ENCODE results near the gene MACROD2.

MACROD2 gene

GRCh38 chr20:15619341-15619740 is 1624.0 kb downstream of the MACROD2 start:
- in situ Hi-C loops (cut with HindIII; ENCODE audit: low pct_ligation_motif_present, low pct_unique_long_range_greater_than_20kb, low sequenced_read_pairs), result no loop called here
- DNase-seq, result no peak

DNA sequence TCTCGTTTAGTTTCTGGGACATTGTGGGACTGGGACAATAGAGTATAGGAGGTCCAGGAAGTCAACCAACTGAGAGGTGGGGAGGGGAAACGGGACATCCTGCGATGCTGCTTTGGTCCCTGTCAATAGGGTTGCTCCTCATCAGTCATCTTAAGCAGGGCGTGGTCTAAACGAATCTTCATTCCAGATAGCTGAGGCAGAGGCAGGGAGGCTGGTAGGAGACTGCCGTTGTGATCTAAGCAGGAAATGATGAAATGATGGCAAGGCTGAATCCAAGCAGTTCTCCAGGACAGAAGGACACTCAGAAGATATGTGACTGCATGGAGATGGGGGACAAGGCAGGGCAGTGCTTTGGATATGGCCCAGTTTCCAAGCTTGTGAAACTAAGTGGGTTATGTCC is 1624.5 kb downstream of the MACROD2 start:
- in situ Hi-C loops (cut with HindIII; ENCODE audit: low pct_ligation_motif_present, low pct_unique_long_range_greater_than_20kb, low sequenced_read_pairs), result no loop called here
- DNase-seq, result no peak

- in situ Hi-C loops (cut with HindIII; ENCODE audit: low pct_ligation_motif_present, low pct_unique_long_range_greater_than_20kb, low sequenced_read_pairs), result no loop called here
- no peak for DNase-seq
Measured at GRCh38 chr20:15622368-15622767, 1627.1 kb downstream of the MACROD2 start.

DNA sequence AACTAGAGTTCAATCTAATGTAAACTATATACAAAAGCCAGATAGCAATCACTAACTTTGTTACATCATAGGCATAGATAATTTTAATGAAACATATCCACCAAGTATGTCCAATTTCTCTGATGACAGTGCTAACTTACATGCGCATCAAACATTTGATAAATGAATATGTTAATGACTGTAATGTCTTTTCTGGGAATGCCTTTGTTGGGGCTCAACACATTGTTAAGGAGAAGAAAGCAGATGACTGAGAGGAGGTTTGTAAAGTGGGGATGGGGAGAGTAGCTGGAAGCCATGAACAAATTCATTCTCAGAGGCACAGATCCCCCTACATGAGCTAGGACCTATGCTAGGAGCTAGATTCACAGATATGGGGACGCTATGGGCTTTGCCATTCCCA is 1627.9 kb downstream of the MACROD2 start:
- DNase-seq, result no peak
- in situ Hi-C loops (cut with HindIII; ENCODE audit: low pct_ligation_motif_present, low pct_unique_long_range_greater_than_20kb, low sequenced_read_pairs), result no loop called here

GRCh38 chr20:15625981-15626380 is 1630.7 kb downstream of the MACROD2 start:
- in situ Hi-C loops (cut with HindIII; ENCODE audit: low pct_ligation_motif_present, low pct_unique_long_range_greater_than_20kb, low sequenced_read_pairs), result no loop called here
- no peak for DNase-seq

GRCh38 chr20:15627089-15627488 is 1631.8 kb downstream of the MACROD2 start:
- in situ Hi-C loops (cut with HindIII; ENCODE audit: low pct_ligation_motif_present, low pct_unique_long_range_greater_than_20kb, low sequenced_read_pairs), result no loop called here
- DNase-seq, result no peak

- in situ Hi-C loops (cut with HindIII; ENCODE audit: low pct_ligation_motif_present, low pct_unique_long_range_greater_than_20kb, low sequenced_read_pairs), result no loop called here
Measured at GRCh38 chr20:15627501-15627903, 1632.2 kb downstream of the MACROD2 start.

DNA sequence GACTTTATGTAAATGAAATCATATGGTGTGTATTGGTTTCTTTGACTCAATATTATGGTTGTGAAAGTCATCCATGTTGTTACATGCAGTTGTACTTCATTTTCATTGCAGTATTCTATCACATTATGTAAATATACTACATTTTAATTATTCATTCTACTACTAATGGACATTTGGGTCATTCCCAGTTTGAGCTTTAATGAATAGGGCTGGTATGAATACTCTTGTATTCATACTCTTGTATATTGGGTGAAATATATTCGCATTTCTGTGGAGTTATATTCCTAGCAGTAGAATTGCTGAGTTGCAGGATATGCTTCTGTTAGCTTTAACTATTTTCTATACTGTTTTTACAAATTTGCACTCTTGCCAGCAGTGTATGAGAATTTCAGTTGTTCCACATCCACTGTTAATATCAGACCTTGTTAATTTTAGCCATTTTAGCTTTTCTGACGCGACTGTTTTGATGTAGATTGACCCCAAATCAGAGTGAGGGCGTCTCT is 1633.6 kb downstream of the MACROD2 start:
- in situ Hi-C loops (cut with HindIII; ENCODE audit: low pct_ligation_motif_present, low pct_unique_long_range_greater_than_20kb, low sequenced_read_pairs), result no loop called here

More at GRCh38 chr20:15627501-15627903, 1632.2 kb downstream of the MACROD2 start:
- no peak for DNase-seq

DNA sequence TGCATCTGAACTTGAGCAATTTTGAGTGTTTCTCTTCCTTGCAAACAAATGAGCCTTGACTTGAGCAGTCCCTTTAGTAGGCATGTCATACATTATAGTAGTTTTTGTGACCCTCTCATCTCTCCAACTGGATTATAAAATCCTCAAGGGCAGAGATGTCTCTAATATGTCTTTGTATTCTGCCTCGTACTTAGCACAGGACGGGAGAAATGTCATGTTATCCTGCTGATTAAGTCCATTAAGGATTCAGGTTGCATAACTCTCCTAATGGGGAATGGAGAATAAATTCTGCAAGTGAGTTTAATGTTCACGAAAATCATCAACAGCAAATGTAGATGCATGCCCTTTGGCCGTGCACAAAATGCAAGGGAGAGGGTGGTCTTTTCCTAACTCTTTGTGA is 1635.0 kb downstream of the MACROD2 start:
- in situ Hi-C loops (cut with HindIII; ENCODE audit: low pct_ligation_motif_present, low pct_unique_long_range_greater_than_20kb, low sequenced_read_pairs), result no loop called here
- no peak for DNase-seq

More for the DNA sequence above, 1633.6 kb downstream of the MACROD2 start:
- no peak for DNase-seq

DNA sequence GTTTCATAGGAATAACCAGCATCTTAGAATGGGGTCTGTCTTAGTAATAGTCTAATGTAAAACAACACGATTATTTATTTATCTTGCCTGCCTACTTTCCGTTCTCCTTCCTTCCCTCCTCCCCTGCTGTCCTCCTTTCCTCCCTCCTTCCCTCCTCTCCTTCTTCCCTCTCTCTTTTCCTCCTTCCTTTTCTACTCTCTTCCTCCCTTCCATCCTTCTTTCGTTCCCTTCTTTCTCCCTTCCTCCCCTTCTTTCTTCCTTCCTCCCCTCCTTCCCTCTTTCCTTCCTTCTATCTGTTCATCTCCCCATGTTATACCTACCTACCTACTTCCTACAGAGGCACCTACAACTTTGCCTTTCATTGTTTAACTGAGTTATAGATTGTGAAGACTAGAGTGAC is 1637.4 kb downstream of the MACROD2 start:
- DNase-seq, result no peak
- in situ Hi-C loops (cut with HindIII; ENCODE audit: low pct_ligation_motif_present, low pct_unique_long_range_greater_than_20kb, low sequenced_read_pairs), result no loop called here

- in situ Hi-C loops (cut with HindIII; ENCODE audit: low pct_ligation_motif_present, low pct_unique_long_range_greater_than_20kb, low sequenced_read_pairs), result no loop called here
- DNase-seq, result no peak
Measured at GRCh38 chr20:15634102-15634501, 1638.8 kb downstream of the MACROD2 start.

GRCh38 chr20:15637546-15637945 is 1642.2 kb downstream of the MACROD2 start:
- DNase-seq, result no peak
- in situ Hi-C loops (cut with HindIII; ENCODE audit: low pct_ligation_motif_present, low pct_unique_long_range_greater_than_20kb, low sequenced_read_pairs), result no loop called here

DNA sequence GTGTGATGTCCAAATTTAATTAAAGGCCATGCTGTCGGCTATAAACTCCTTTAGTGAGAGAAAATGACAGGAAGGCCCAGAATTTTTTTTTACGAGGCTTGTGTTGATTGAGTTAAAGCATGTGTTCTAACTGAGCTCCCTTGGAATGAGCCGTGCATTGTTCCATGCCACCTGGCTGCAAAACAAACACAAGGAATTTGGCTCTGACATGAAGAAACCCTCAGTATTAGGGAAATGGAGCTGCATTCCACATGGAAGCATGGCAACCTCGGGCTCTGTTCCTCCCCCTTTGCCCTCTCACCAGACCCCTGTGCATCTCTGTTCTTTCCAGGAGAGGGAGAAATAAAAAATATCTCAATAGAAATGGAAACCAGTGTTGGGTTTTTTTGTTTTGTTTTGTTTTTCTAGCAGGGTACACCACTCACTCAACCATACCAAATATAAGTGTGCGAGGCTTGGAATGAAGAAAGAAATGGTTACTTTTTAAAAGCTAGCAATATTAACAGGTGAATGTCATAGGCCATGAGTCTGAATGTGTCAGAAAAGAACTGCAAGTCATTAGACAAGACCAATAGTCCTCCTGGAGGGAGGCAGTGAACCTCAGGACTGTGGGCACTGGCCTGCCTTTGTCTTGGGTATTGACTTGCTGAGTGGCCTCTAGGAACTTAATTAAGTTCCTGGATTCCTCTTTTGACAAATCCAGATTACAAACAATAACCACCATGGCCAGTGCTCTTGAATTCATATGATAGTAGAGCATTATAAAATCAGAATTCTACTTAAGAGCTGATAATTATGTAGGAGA is 1642.8 kb downstream of the MACROD2 start:
- in situ Hi-C loops (cut with HindIII; ENCODE audit: low pct_ligation_motif_present, low pct_unique_long_range_greater_than_20kb, low sequenced_read_pairs), result no loop called here
- DNase-seq, result no peak

DNA sequence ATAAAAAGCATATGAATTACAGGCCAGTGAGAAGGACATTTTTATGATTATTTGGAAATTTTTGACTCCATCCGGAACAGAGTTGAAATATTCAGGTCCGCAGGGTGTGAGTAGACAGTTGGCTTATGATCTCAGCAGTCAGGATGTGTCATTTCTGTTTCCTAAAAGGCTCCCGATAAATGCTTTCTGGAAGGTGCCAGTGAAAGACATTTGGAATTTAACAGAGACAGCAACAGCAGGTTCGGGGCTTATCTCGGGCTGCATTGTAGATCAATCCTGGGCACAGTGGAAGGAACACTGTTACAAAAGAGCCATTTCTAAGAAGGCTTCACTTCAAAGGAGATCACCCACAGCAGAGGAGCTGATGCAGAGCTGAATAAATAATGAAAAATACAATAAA is 1643.5 kb downstream of the MACROD2 start:
- in situ Hi-C loops (cut with HindIII; ENCODE audit: low pct_ligation_motif_present, low pct_unique_long_range_greater_than_20kb, low sequenced_read_pairs), result no loop called here
- no peak for DNase-seq

DNA sequence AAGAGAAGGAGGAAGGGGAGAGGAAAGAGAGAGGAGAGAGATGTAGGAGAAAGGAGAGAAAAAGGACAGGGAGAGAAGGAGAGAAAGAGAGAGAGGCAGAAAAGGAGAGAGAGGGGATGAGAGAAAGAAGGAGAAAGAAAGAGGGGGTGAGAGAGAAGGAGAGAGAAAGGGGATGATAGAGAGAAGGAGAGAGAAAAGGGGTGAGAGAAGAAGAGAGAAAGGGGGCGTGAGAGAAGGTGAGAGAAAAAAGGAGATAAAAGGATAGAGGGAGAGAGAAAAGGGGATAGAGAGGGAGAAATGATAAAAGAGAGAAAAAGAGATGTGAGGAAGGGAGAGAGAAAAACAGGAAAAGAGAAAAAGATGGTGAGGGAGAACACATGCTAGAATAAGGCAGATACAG is 1644.5 kb downstream of the MACROD2 start:
- in situ Hi-C loops (cut with HindIII; ENCODE audit: low pct_ligation_motif_present, low pct_unique_long_range_greater_than_20kb, low sequenced_read_pairs), result no loop called here
- no peak for DNase-seq

DNA sequence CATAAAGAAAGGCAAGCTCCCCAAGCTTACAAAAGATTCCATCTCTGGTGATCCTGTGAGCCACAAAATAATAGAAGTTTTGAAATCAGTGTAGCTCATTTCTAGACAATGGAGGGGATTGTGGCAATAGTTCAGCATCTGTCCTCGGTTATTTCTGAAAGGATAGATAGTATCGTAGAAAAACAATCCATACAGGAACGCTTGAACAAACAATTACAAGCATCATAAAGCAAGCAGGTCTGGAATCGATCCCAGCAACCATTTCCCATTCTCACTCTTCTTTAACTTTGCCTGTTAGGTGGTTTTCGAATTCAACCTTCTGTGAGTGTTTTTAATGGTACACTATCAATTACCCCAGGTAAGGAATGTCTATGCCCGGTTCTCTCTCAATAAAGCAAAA is 1646.8 kb downstream of the MACROD2 start:
- in situ Hi-C loops (cut with HindIII; ENCODE audit: low pct_ligation_motif_present, low pct_unique_long_range_greater_than_20kb, low sequenced_read_pairs), result no loop called here
- DNase-seq, result no peak

DNA sequence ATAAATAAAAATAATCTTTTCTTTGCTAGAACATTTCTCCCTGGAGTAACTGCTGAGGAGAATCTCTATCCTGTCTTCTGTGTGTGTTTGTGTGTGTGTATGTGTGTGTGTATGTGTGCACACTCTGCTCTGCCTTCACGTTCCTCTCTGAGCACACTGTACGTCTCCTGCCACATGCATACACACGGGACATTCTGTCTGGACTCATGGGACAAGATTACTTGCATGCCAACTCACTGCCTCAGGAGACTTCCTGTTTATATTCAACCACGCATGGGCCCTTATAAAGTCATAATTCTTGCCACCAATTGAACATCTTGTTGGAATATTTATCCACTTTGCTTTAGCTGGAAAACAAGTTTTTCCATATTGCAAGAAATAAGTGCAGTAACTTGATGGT is 1647.4 kb downstream of the MACROD2 start:
- in situ Hi-C loops (cut with HindIII; ENCODE audit: low pct_ligation_motif_present, low pct_unique_long_range_greater_than_20kb, low sequenced_read_pairs), result no loop called here
- DNase-seq, result no peak

GRCh38 chr20:15643713-15644112 is 1648.4 kb downstream of the MACROD2 start:
- in situ Hi-C loops (cut with HindIII; ENCODE audit: low pct_ligation_motif_present, low pct_unique_long_range_greater_than_20kb, low sequenced_read_pairs), result no loop called here
- peak; percentile 1 for DNase-seq

DNA sequence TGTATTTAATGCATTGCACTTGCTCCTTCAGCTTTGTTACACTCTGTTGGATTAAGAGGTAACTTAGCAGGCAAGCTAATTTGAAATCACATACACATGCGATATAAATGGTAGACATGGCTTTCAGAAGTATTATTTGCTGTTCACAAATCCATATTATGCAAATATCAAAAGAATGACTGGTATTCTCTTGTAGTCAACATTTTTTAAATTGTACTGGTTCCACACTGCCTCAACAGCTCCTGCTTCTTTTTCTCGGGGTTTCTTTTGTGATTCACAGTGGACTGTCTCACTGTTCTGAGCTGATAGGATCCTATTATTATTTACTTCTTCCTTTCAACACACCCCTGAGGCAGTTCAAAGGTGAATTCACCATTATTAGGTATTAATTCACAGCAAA is 1650.5 kb downstream of the MACROD2 start:
- DNase-seq, result no peak
- in situ Hi-C loops (cut with HindIII; ENCODE audit: low pct_ligation_motif_present, low pct_unique_long_range_greater_than_20kb, low sequenced_read_pairs), result no loop called here

DNA sequence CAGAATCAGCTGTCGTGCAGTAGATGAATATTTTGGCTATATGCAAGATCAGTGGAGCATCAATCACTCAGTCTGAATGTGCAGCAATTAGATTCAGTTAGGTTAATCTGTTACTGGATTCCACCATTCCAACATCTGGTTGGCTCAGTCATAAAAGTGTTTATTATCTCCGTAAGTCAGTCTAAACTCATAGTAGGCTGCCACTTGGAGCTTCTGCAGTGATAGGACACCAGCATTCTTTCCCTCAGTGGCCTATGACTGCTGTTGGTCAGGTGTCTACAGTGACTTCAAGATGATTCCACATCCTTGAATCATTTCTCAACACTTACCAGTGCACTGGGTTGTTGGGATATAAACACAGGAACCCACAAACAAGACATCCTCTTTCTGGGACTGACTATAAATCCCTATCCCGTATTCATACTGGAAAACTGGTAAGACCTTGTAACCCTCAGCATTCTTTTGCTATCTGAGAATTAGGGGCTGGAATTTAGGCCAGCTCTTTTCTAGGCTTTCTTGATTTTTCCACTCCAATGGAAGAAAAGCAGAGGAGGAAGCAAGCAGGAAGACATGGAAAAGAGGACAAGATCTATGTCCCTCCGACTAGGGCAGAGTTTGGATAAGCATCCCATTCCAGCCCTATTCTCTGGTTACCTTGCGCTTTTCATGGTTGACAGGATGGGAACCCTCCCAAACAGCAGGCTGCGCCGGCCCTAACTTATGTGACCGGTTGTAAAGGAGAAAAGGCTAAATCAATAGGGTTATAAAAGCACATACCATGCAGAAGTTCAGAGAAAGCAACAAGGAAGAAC is 1658.3 kb downstream of the MACROD2 start:
- in situ Hi-C loops (cut with HindIII; ENCODE audit: low pct_ligation_motif_present, low pct_unique_long_range_greater_than_20kb, low sequenced_read_pairs), result no loop called here
- no peak for DNase-seq

Measured in ACHN (cell line).